Endothelial cell of umbilical vein (primary cell): ENCODE data around the gene NCEH1. TPM values are rescaled to one million over a fixed set of nuclear protein-coding genes. Genes with fewer than 3 reads are reported as not detected.

Experiments used
- BruUV-seq: library from RNA; stranded (reverse); fragments of 400-500 nt; replicated peaks from 2 replicates; lab custom pipeline; 2021; lab: Mats Ljungman, UMichigan
- CTCF ChIA-PET: fragments of 300-600, 350-600 bp; sonication (Branson Sonifier 250); formaldehyde crosslinking; loops from one replicate; lab custom pipeline; 2021; ENCODE audit warnings: antibody characterized with exemption, inconsistent platforms; lab: Charles Lee
- POLR2A ChIA-PET: fragments of 300-600, 350-600 bp; sonication (Branson Sonifier 250); formaldehyde crosslinking; loops from one replicate; lab custom pipeline; 2021; ENCODE audit warnings: antibody characterized with exemption, inconsistent platforms; lab: Charles Lee
- DNase-seq: peaks from one replicate; pipeline ENCODE4 v3.0.0-alpha.2; 2011; ENCODE audit warnings: low read depth, low spot score
- FAIRE-seq: peaks from 2 replicates; lab custom pipeline; 2011; peaks lifted over from hg19 to GRCh38; lab: Jason Lieb, UNC
- H2AFZ ChIP-seq: 2 replicates; pipeline ENCODE4 v1.6.0; 2012; ENCODE audit warnings: low read depth, low read length, control low read depth, inconsistent platforms
- H3K27ac ChIP-seq: 2 replicates; pipeline ENCODE4 v1.5.1; 2011; ENCODE audit warnings: low read depth, mild to moderate bottlenecking, control low read depth, low read length, moderate library complexity; ENCODE audit not compliant: insufficient read depth
- H3K27me3 ChIP-seq, 2 experiments: 2 replicates each; pipeline versions ENCODE4 v1.6.0 to v1.6.1; 2011; ENCODE audit warnings: low read length in 2 of 2, mixed read lengths in 1 of 2; ENCODE audit not compliant: control insufficient read depth in 2 of 2, insufficient read depth in 2 of 2
- H3K36me3 ChIP-seq, 2 experiments: 2 replicates in 1 of 2; 3 replicates in 1 of 2; pipeline ENCODE4 v1.5.1; 2011; ENCODE audit warnings: low read length in 2 of 2, mild to moderate bottlenecking in 1 of 2, moderate library complexity in 1 of 2; ENCODE audit not compliant: control insufficient read depth in 2 of 2, insufficient read depth in 2 of 2; ENCODE audit errors: extremely low read depth in 1 of 2
- H3K4me1 ChIP-seq: 3 replicates; pipeline ENCODE4 v1.5.1; 2011; ENCODE audit warnings: mild to moderate bottlenecking, low read length; ENCODE audit not compliant: control insufficient read depth, insufficient read depth; ENCODE audit errors: extremely low read depth
- H3K4me2 ChIP-seq: 2 replicates; pipeline ENCODE4 v1.6.1; 2011; ENCODE audit warnings: low read length, control low read depth, mixed read lengths; ENCODE audit not compliant: insufficient read depth
- H3K4me3 ChIP-seq, 3 experiments: fragments of 200-600 bp in 1 of 3; sonication (generic), shearing (Covaris generic) in 1 of 3; replicated peaks in 1 of 3; 2 replicates each; pipeline ENCODE4 v1.5.1; 2011 to 2016; ENCODE audit warnings: control low read depth in 3 of 3, low read length in 3 of 3, mild to moderate bottlenecking in 2 of 3, inconsistent platforms in 1 of 3, low read depth in 1 of 3, moderate library complexity in 1 of 3; ENCODE audit not compliant: insufficient read depth in 1 of 3
- H3K79me2 ChIP-seq: 2 replicates; pipeline ENCODE4 v1.6.0; 2012; ENCODE audit warnings: low read length, inconsistent platforms; ENCODE audit not compliant: control insufficient read depth, insufficient read depth
- H3K9ac ChIP-seq: replicated peaks from 2 replicates; pipeline ENCODE3; 2011; ENCODE audit warnings: low read length, control low read depth; ENCODE audit not compliant: insufficient read depth; ENCODE audit errors: extremely low read depth
- H3K9me1 ChIP-seq: replicated peaks from 3 replicates; pipeline ENCODE4 v1.6.0; 2011; ENCODE audit warnings: mild to moderate bottlenecking, low read length; ENCODE audit not compliant: control insufficient read depth, insufficient read depth; ENCODE audit errors: extremely low read depth
- H3K9me3 ChIP-seq: replicated peaks from 2 replicates; pipeline ENCODE4 v1.5.1; 2012; ENCODE audit warnings: low read length, inconsistent platforms; ENCODE audit not compliant: control insufficient read depth, insufficient read depth
- H4K20me1 ChIP-seq: replicated peaks from 2 replicates; pipeline ENCODE3; 2011; ENCODE audit warnings: mild to moderate bottlenecking, low read length; ENCODE audit not compliant: control insufficient read depth, insufficient read depth; ENCODE audit errors: extremely low read depth
- EZH2 ChIP-seq: IDR thresholded peaks from 2 replicates; pipeline ENCODE4 v1.6.1; 2012; ENCODE audit warnings: borderline replicate concordance, low read depth, mild to moderate bottlenecking, moderate library complexity, low read length, inconsistent platforms; ENCODE audit not compliant: severe bottlenecking
- GATA2 ChIP-seq: IDR thresholded peaks from 2 replicates; pipeline ENCODE4 v1.7.0; 2011; ENCODE audit warnings: low read depth, mild to moderate bottlenecking, moderate library complexity, mixed read lengths, low read length; ENCODE audit not compliant: insufficient read length, insufficient read depth
- JUN ChIP-seq: IDR thresholded peaks from 2 replicates; pipeline ENCODE4 v1.6.1; 2011; ENCODE audit warnings: borderline replicate concordance, low read depth; ENCODE audit not compliant: insufficient read length, insufficient read depth
- MYC ChIP-seq: IDR thresholded peaks from one replicate; pipeline ENCODE4 v1.6.1; 2011; ENCODE audit warnings: mild to moderate bottlenecking, low read depth, low read length
- dilution Hi-C: fragments of 300-500 bp; cut with MboI; formaldehyde crosslinking; loops from one replicate; pipeline ENCODE4 v1.15.0; 2019; ENCODE audit warnings: low sequenced_read_pairs; ENCODE audit not compliant: extremely low pct_ligation_motif_present
- intact Hi-C: fragments of 100-400 bp; cut with micrococcal nuclease; formaldehyde crosslinking; loops from one replicate; pipeline ENCODE4 v1.10.0; 2022
- polyA plus RNA-seq, 4 experiments: library from polyadenylated mRNA; depleted of rRNA in 3 of 4; stranded (reverse) in 3 of 4; unstranded in 1 of 4; fragments of >200 nt; gene quantifications; 2 replicates each; pipeline versions ENCODE4 v1.2.1 to v1.2.3, GENCODE V29; 2011 to 2012; ENCODE audit warnings: missing spikeins in 1 of 4
- total RNA-seq: library from RNA; stranded (reverse); gene quantifications from 2 replicates; pipeline ENCODE4 v1.2.3, GENCODE V29; 2021
- TF ChIP-seq, protein P1 (sequence below), 2 donors: IDR thresholded peaks; 1 replicate in 1 of 2; 2 replicates in 1 of 2; pipeline ENCODE4 v1.5.1; 2011; ENCODE audit warnings: low read length in 2 of 2, mild to moderate bottlenecking in 2 of 2, moderate library complexity in 2 of 2, control low read depth in 1 of 2, inconsistent platforms in 1 of 2, low read depth in 1 of 2; ENCODE audit not compliant: insufficient read depth in 1 of 2; ENCODE audit errors: extremely low read depth in 1 of 2
- TF ChIP-seq, protein P2 (sequence below): IDR thresholded peaks from 2 replicates; pipeline ENCODE4 v1.6.1; 2011; ENCODE audit not compliant: insufficient read depth, insufficient read length

Gene NCEH1
- total and polyA plus RNA-seq, 2 donors (not counting 3 experiments of a cell fraction or from before 2014, with no cell fraction given) = 10.0 to 20.3 TPM

DNA sequence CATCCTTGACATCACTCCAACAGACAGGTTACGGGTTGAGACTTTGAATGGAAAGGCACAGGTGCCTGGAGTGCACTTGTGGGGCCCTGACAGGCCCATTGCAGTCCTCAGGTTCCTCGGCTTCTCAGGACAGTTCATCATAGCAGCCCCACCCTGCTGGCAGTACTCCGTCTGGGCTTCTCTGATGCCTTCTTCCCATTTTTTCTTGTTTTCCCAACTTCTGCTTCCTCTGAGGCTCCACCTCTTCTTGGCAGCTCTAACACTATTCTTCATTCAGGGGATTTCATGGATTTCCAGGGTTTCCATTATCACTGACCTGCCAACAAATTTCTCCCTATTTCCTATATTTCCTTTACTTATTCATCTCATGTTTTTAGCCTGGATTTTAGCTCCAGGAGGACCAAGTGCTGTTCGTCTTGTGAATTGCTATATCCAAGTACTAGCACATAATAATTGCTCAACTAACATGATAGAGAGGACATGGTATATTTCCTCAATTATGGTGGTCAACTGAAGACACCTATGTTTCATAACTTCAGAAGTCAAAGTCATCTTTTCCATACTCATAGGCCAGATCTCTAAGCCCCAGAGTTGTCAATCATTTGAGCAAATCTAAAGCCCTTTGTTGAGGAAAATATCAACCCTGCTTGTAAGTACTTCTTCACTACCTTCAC lies 16.2 kb downstream of the NCEH1 start:
- no peaks in the 10 kb centered on the region for H3K27me3 ChIP-seq
- ChIA-PET POLR2A (no interaction called here), CTCF (interaction anchor here (2.3 kb wide), 1 partner anchor 16 kb away, joined by 5 read pairs; the partner anchor contains the start of gene NCEH1)
- no peaks in the 10 kb centered on the region for H3K9me1 ChIP-seq
- dilution Hi-C loops = no loop called here
- peaks cover 69% of the 10 kb centered on the region for H3K79me2 ChIP-seq
- no peak overlapping the region for H3K4me3 ChIP-seq
- DNase-seq (peak; percentile 38), FAIRE-seq (peak; percentile 42)
- no peak overlapping the region for H2AFZ ChIP-seq
- TF ChIP-seq, protein P1, sequence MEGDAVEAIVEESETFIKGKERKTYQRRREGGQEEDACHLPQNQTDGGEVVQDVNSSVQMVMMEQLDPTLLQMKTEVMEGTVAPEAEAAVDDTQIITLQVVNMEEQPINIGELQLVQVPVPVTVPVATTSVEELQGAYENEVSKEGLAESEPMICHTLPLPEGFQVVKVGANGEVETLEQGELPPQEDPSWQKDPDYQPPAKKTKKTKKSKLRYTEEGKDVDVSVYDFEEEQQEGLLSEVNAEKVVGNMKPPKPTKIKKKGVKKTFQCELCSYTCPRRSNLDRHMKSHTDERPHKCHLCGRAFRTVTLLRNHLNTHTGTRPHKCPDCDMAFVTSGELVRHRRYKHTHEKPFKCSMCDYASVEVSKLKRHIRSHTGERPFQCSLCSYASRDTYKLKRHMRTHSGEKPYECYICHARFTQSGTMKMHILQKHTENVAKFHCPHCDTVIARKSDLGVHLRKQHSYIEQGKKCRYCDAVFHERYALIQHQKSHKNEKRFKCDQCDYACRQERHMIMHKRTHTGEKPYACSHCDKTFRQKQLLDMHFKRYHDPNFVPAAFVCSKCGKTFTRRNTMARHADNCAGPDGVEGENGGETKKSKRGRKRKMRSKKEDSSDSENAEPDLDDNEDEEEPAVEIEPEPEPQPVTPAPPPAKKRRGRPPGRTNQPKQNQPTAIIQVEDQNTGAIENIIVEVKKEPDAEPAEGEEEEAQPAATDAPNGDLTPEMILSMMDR (IDR thresholded peaks at IDR 0.05; ENCODE audit: extremely low read depth in 1 of 2, insufficient read depth in 1 of 2, low read depth in 1 of 2, low read length in 2 of 2) = no peak
- TF ChIP-seq, protein P2, sequence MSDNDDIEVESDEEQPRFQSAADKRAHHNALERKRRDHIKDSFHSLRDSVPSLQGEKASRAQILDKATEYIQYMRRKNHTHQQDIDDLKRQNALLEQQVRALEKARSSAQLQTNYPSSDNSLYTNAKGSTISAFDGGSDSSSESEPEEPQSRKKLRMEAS = no peak
- TF ChIP-seq EZH2 = no peak
- no peak for TF ChIP-seq MYC
- no peak for TF ChIP-seq GATA2
- no peak for TF ChIP-seq JUN
- H3K9me3 ChIP-seq = no peaks in the 10 kb centered on the region
- no peak overlapping the region for H3K9ac ChIP-seq
- no peaks in the 10 kb centered on the region for H3K36me3 ChIP-seq
- no peak overlapping the region for H3K27ac ChIP-seq
- intact Hi-C loops = no loop called here
- H4K20me1 ChIP-seq = no peaks in the 10 kb centered on the region
- H3K4me2 ChIP-seq = no peak overlapping the region
- peaks cover 8% of the 10 kb centered on the region for H3K4me1 ChIP-seq
- BruUV-seq = no TSS peak
